Measurements from ENCODE around the gene LARGE1.

The LARGE1 gene

GRCh38 chr22:33707581-33707980 is 212.7 kb downstream of the LARGE1 start:
- DNase-seq, result no peak

GRCh38 chr22:33706100-33706499 is 214.2 kb downstream of the LARGE1 start:
- no peak for DNase-seq

GRCh38 chr22:33699176-33699575 is 221.1 kb downstream of the LARGE1 start:
- no peak for DNase-seq

DNA sequence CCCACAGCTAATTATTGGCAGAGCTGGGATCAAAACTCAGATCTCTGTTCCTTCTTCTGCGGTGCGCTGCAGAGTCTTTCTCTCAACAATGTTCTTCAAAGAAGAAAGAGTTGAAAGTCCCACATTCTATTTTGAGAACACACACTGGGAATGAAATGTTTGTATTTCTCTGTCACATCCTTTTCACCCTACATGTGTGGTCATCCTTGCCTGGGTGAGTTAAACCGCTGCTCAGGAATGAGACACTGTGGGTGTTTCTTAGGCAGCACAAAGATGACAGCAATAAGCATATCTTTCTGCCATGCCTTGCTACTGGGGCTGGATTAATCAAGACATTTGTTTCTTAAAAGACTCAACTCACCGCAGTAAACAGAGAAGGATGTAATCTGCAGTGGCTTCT is 222.6 kb downstream of the LARGE1 start:
- DNase-seq, result no peak

DNA sequence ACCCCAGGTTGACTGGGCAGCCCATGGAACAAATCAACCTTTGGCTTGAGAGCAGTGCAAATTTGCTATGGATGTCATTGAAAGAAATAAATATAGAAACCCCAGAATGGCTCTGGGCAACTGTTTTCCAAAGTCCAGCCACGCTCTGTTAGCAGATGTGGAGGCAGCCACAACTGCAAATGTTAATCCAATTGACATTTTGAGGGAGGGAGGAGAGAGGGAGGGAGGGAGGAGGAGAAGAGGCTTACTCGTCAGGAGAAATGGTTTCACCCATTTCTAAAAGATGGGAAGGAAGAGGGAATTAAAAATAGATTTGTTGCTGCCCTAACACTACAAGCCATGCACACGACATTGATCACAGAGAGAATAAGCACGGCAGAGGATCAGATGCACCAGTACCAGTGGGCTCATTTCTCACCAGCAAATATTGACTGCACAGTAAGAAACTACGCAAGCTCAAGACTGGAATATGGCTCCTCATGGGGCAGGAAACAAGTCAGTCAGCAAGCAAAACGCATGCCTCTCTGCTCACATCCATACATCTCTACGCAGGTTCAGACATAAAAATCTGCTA is 229.1 kb downstream of the LARGE1 start:
- no peak for DNase-seq

DNA sequence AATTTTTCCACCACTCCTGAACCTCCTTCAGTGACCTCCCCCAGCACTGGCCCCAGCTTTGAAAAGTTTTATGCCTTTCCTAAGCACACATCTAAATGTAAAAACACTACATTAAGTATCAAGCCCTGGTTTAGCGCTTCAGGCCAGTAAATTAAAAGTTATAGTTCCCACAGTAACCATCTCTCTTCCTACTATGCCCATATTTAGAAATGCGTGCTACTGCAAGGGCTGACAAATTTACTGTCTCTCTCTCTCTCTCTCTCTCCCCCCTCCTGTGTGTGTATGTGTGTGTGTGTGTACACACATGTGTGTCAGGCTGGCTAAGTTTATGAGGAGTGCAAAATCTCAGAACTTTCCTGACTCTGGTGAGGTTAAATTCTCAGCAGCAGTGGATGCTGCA is 231.4 kb downstream of the LARGE1 start:
- no peak for DNase-seq

DNA sequence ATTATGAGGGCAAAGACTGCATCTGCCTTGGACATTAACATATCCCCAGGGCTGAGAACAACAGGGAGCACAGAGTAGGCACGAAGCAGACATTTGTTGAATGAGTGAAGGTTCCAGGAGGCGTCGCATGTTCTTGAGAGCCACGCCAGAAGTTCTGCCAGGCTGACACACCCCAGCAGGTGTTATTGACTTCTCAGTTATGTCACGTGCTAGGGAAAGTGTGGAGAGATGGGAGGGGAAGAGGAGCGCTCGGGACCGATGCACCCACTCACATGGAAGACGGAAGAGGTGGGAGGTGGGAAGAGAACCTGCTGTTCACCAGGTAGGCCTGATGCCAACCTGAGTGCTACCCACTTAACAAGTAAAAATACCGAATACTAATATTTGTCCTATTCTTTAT is 232.8 kb downstream of the LARGE1 start:
- no peak for DNase-seq

DNA sequence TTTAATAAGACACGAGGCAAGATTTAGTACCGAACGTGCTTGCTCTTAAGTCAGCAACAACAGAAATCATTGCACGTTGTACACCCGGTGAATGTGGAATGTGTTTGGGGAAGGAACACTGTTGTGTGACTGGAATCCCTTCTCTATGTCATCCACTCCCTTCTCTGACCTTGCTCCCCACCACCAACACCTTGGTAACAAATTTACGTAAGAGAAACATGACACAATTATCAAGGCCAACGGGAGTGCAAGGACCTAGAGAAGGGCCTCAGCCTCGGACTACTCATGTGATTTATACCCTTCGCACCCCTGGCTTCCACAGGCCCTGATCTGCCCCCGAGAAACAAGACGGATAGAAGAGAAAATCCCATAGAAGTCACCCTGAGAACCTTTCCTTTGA is 236.2 kb downstream of the LARGE1 start:
- DNase-seq, result no peak

- no peak for DNase-seq
Measured at GRCh38 chr22:33682927-33683326, 237.3 kb downstream of the LARGE1 start.

DNA sequence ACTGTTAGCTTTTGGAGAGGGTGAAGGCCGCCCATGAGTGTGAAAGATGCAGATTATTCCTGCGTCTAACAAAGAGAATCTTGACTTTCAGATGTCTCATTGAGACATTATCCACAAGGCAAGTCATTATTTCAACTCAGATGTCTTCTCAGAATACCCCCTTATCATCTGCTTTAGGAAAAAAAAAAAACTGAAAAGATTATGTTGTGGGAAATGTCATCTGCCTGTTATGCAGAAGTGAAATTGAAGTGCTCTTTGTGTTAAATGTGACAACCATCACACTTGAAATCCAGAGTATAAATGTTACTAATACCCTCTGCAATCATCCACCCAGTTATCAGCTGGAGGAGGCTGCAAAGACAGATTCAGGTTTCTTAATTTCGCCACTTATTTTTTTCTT is 239.6 kb downstream of the LARGE1 start:
- DNase-seq, result no peak

DNA sequence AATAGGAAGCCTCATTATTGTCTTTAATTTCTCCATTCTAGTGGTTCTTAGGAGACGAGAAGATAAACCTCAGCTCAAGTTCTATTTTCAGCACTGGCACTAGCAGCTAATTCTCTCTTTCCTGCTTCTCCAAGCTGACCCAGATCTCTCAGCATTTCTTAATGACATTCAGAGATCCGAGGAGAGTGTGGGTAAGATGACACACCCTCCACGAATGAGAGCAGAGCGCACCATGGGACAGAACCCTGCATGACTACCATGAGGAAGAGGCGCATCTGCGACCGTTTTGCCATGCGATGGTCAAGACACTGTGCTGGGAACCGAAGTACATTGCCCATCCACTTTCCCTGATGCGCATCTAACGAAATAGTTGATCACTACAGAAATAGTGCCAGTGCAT is 241.8 kb downstream of the LARGE1 start:
- no peak for DNase-seq

GRCh38 chr22:33677536-33677935 is 242.7 kb downstream of the LARGE1 start:
- no peak for DNase-seq

- DNase-seq, result no peak
Measured at GRCh38 chr22:33674357-33674756, 245.9 kb downstream of the LARGE1 start.

DNA sequence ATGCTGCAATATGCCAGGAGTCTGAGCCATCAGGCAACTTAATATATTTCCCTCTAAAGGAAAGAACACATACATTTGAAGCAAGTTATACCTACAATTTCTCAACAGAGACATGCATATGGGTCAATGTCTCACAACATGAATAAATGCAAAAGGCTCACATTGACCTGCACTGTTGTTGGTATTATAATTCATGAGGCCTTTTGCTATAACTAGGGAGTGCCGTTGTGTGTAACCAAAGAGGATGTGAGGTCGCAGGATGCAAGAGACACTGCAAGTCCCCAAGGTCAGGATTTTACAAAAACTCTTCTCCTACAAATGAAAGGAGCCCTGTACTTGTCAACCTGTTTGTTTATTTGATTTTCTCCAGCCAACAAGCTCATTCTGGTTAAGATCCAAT is 250.5 kb downstream of the LARGE1 start:
- DNase-seq, result no peak

- DNase-seq, result no peak
Measured at GRCh38 chr22:33666961-33667619, 253.2 kb downstream of the LARGE1 start.

DNA sequence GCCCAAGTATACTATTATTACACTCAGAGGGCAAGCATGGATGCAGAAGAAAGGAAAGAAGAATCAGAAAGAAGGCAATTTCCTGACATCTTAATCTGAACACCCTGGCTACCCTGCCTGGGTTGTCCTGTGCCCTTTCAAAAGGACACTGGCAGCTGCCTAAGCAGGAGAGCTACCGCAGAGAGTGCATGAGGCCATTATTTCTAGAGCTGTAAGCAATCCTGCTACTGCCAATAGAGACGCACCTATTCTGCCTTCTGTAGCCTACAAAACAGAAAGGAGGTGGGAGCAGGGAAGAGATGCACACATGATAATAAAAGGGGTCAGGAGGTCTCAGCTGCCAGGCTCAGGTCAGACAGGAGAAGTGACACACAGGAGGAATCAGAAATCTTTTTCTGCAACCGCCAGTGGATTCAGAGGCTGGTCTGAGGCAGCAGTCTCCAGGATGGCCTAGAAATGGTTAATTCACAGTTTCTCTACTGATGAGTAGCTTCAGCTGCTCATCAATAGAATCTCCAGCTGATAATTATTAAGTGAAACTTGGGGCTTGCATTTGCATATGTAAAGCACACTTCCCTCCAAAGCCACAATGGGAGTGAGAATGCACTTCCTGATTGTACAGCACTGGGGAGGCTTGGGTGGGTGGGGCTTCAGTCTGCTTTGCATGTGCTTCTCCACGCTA is 253.9 kb downstream of the LARGE1 start:
- DNase-seq, result no peak

DNA sequence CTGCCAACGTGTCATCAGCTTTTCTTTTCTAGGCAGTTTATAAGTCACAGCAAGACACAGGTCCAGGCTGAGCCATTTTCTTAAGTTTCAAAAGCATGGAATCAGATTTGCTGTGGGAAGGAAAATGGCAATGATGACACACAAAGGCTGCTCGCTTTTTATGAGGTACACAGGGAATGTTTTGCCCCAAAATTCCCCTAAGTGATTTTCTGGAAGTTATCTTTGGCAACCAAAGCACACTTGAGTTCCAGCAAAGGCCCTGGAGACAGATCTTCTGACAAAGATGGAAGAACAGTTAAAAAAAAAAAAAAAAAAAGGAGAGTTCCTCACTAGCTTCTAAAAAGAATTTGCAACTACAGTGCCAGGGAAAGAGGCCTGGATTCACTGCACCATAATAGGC is 260.8 kb downstream of the LARGE1 start:
- DNase-seq, result no peak

DNA sequence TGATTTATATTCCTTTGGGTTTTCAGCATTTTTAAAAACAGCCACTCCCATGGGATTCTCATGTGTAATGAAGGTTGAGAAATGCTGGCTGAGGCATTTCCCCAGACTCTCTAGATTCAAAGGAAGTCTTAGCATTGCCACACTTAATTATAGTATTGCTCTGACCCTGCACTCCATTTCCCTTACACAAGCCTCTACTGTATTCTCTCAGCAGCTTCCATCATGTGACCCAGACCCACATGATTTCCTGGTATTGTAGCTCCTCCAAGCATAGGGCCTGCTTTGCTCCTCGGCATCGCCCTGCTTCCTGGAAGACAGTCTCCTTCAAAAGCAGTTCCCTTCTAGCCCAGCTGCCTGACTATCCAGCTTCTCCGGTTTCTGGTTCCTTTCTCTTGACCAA is 261.5 kb downstream of the LARGE1 start:
- DNase-seq, result no peak

DNA sequence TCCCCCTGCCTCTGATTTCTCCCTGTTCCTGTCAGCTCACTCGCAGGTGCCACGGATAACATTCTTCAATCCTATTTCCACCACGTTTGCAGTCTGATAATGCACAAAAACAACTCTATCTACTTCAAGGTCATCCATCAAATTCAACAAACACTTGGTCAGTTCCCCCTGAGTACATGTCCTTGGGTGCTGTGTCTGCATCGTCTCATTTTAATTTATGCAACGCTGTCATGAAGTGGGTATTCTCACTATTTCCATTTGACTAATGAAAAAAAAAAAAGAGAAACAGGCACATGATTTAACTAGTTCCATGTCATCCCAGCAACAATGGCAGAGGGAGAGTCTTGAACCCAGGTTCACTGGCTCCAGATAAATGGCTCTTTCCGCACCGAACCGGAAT is 262.6 kb downstream of the LARGE1 start:
- no peak for DNase-seq

DNA sequence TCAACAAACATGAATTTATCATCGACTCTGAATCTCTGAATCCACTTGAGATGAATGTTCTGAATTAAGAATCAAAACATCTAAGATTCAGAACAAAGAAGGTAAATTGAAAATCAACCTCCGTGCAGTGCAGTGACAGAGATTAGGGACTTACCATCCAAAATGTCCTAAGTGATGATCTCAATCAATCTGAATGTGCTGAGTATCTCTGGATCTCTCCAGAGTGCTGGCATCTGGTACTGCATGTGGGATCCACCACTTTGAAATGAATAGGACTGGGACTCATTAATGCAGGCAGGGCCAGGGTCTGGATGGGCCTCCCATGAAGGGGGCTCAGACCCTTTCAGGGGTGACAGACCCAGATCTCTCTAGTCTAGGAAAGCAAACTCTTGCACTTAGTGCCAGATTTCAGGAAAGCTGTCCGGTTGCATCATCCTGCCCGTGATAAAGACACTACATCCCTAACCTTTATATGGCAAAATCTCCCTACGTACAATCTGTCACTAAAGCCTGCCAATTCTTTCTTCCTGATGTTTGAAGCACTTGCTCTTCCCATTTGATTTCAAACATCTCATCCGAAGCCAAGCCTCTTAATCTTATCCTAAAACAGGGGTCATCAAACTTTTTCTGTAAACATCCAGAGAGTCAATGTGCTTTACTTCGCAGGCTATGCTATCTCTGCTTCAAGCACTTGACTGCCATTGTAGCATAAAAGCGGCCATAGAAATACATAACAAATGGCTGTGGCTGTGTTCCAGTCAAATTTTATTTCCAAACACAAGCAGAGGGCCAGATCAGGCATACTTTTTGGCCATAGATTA is 263.3 kb downstream of the LARGE1 start:
- no peak for DNase-seq

- DNase-seq, result no peak
Measured at GRCh38 chr22:33654173-33654895, 265.9 kb downstream of the LARGE1 start.

GRCh38 chr22:33653532-33654063 is 266.7 kb downstream of the LARGE1 start:
- DNase-seq, result no peak

- no peak for DNase-seq
Measured at GRCh38 chr22:33652615-33653014, 267.7 kb downstream of the LARGE1 start.
